Measurements from ENCODE around the gene RND3.

RND3 gene

GRCh38 chr2:150487537-150488429, at the start of gene RND3:
TSS of gene RND3 (minus strand) at chr2:150487667. CDS start at chr2:150487417, 250 bp downstream.
- peak; percentile 99 for DNase-seq (ENCODE audit: low read depth)

GRCh38 chr2:150535176-150535575, 47.7 kb upstream of the RND3 start:
- DNase-seq (ENCODE audit: low read depth), result no peak

- peak; percentile 86 for DNase-seq (ENCODE audit: low read depth)
Measured at GRCh38 chr2:150532879-150533278, 45.4 kb upstream of the RND3 start.

GRCh38 chr2:150532020-150532419, 44.6 kb upstream of the RND3 start:
- DNase-seq (ENCODE audit: low read depth), result no peak

- DNase-seq (ENCODE audit: low read depth), result no peak
Measured at GRCh38 chr2:150531591-150531990, 44.1 kb upstream of the RND3 start.

GRCh38 chr2:150530168-150530567, 42.7 kb upstream of the RND3 start:
- no peak for DNase-seq (ENCODE audit: low read depth)

GRCh38 chr2:150528861-150529801, 41.7 kb upstream of the RND3 start:
- DNase-seq (ENCODE audit: low read depth), result peak; percentile 94

GRCh38 chr2:150526827-150527226, 39.4 kb upstream of the RND3 start:
- DNase-seq (ENCODE audit: low read depth), result peak; percentile 98

GRCh38 chr2:150526006-150526405, 38.5 kb upstream of the RND3 start:
- DNase-seq (ENCODE audit: low read depth), result no peak

- no peak for DNase-seq (ENCODE audit: low read depth)
Measured at GRCh38 chr2:150522269-150522668, 34.8 kb upstream of the RND3 start.

- peak; percentile 89 for DNase-seq (ENCODE audit: low read depth)
Measured at GRCh38 chr2:150520887-150521664, 33.6 kb upstream of the RND3 start.

- DNase-seq (ENCODE audit: low read depth), result no peak
Measured at GRCh38 chr2:150520033-150520432, 32.6 kb upstream of the RND3 start.

- DNase-seq (ENCODE audit: low read depth), result peak; percentile 90
Measured at GRCh38 chr2:150517951-150518680, 30.6 kb upstream of the RND3 start.

- DNase-seq (ENCODE audit: low read depth), result peak; percentile 78
Measured at GRCh38 chr2:150513647-150514046, 26.2 kb upstream of the RND3 start.

- DNase-seq (ENCODE audit: low read depth), result no peak
Measured at GRCh38 chr2:150508497-150509137, 21.1 kb upstream of the RND3 start.

- no peak for DNase-seq (ENCODE audit: low read depth)
Measured at GRCh38 chr2:150507071-150507470, 19.6 kb upstream of the RND3 start.

- no peak for DNase-seq (ENCODE audit: low read depth)
Measured at GRCh38 chr2:150505178-150505577, 17.7 kb upstream of the RND3 start.

GRCh38 chr2:150495993-150496627, 8.6 kb upstream of the RND3 start:
- peak; percentile 97 for DNase-seq (ENCODE audit: low read depth)

GRCh38 chr2:150495001-150495400, 7.5 kb upstream of the RND3 start:
- no peak for DNase-seq (ENCODE audit: low read depth)

- DNase-seq (ENCODE audit: low read depth), result no peak
Measured at GRCh38 chr2:150494234-150494945, 6.9 kb upstream of the RND3 start.

Measured in iris pigment epithelial cell (primary cell).